ENCODE data around the gene TSPAN9. TPM values are rescaled to one million over a fixed set of nuclear protein-coding genes. Genes with fewer than 3 reads are reported as not detected.

The TSPAN9 gene
- total and polyA plus RNA-seq, 4 donors: 23.0 to 72.3 (median 33.9) TPM

GRCh38 chr12:3087758-3088650 is 10.8 kb downstream of the TSPAN9 start:
- no peak for ATAC-seq (ENCODE audit: insufficient read depth, low FRiP score)
- DNase-seq: no peak
- TF ChIP-seq CTCF (IDR thresholded peaks at IDR 0.05; ENCODE audit: control extremely low read depth, extremely low read depth): no peak
- 84 to 86% methylated on average over 11 of the region's 11 CpGs for WGBS, 2 donors
- H3K27me3 ChIP-seq (ENCODE audit: control insufficient read depth in 3 of 3, insufficient read depth in 3 of 3, low read length in 2 of 3): no peaks in the 10 kb centered on the region
- H3K9ac ChIP-seq (ENCODE audit: insufficient read depth in 1 of 2, low read length in 2 of 2): no peak overlapping the region
- no peak overlapping the region for H3K4me3 ChIP-seq
- H3K9me3 ChIP-seq (ENCODE audit: control insufficient read depth in 4 of 4, insufficient read depth in 3 of 4, low read length in 3 of 4): no peaks in the 10 kb centered on the region
- peaks cover 0 to 19% (median 7%) of the 10 kb centered on the region in 4 donors for H3K36me3 ChIP-seq (ENCODE audit: control insufficient read depth in 4 of 4, insufficient read depth in 4 of 4, low read length in 4 of 4)
- H3K27ac ChIP-seq (ENCODE audit: low read depth in 1 of 2, low read length in 1 of 2): no peak overlapping the region
- H3K4me1 ChIP-seq (ENCODE audit: control insufficient read depth in 5 of 5, insufficient read depth in 5 of 5, low read length in 5 of 5): peaks cover 2 to 24% (median 8%) of the 10 kb centered on the region in 5 donors

GRCh38 chr12:3089588-3089987 is 12.4 kb downstream of the TSPAN9 start:
- H3K4me1 ChIP-seq (ENCODE audit: control insufficient read depth in 5 of 5, insufficient read depth in 5 of 5, low read length in 5 of 5): peaks cover 0 to 17% (median 5%) of the 10 kb centered on the region in 5 donors
- WGBS, 2 donors: 95 to 96% methylated on average over 5 of the region's 5 CpGs
- peaks cover 0 to 15% (median 7%) of the 10 kb centered on the region in 4 donors for H3K36me3 ChIP-seq (ENCODE audit: control insufficient read depth in 4 of 4, insufficient read depth in 4 of 4, low read length in 4 of 4)
- no peaks in the 10 kb centered on the region for H3K9me3 ChIP-seq (ENCODE audit: control insufficient read depth in 4 of 4, insufficient read depth in 3 of 4, low read length in 3 of 4)
- ATAC-seq (ENCODE audit: insufficient read depth, low FRiP score) (no peak), DNase-seq (no peak)
- H3K27ac ChIP-seq (ENCODE audit: low read depth in 1 of 2, low read length in 1 of 2): no peak overlapping the region
- no peak overlapping the region for H3K9ac ChIP-seq (ENCODE audit: insufficient read depth in 1 of 2, low read length in 2 of 2)
- no peaks in the 10 kb centered on the region for H3K27me3 ChIP-seq (ENCODE audit: control insufficient read depth in 3 of 3, insufficient read depth in 3 of 3, low read length in 2 of 3)
- no peak overlapping the region for H3K4me3 ChIP-seq
- TF ChIP-seq CTCF (IDR thresholded peaks at IDR 0.05; ENCODE audit: control extremely low read depth, extremely low read depth): no peak

- Histone ChIP-seq H3K27me3 (ENCODE audit: control insufficient read depth in 3 of 3, insufficient read depth in 3 of 3, low read length in 2 of 3) (no peaks in the 10 kb centered on the region), H3K27ac (ENCODE audit: low read depth in 1 of 2, low read length in 1 of 2) (no peak overlapping the region), H3K4me3 (no peak overlapping the region), H3K9me3 (ENCODE audit: control insufficient read depth in 4 of 4, insufficient read depth in 3 of 4, low read length in 3 of 4) (no peaks in the 10 kb centered on the region), H3K4me1 (ENCODE audit: control insufficient read depth in 5 of 5, insufficient read depth in 5 of 5, low read length in 5 of 5) (peaks cover 0 to 17% (median 5%) of the 10 kb centered on the region in 5 donors), H3K36me3 (ENCODE audit: control insufficient read depth in 4 of 4, insufficient read depth in 4 of 4, low read length in 4 of 4) (peaks cover 0 to 14% (median 7%) of the 10 kb centered on the region in 4 donors), H3K9ac (ENCODE audit: insufficient read depth in 1 of 2, low read length in 2 of 2) (no peak overlapping the region)
- WGBS, 2 donors: 87 to 89% methylated on average over 17 of the region's 17 CpGs
- no peak for TF ChIP-seq CTCF (IDR thresholded peaks at IDR 0.05; ENCODE audit: control extremely low read depth, extremely low read depth)
- no peak for DNase-seq
- no peak for ATAC-seq (ENCODE audit: insufficient read depth, low FRiP score)
These were observed 13.3 kb downstream of the TSPAN9 start for GRCh38 chr12:3090240-3091037.
